Measurements from ENCODE around the gene CEP19. TPM values are rescaled to one million over a fixed set of nuclear protein-coding genes. Genes with fewer than 3 reads are reported as not detected.

The CEP19 gene
- total RNA-seq, 1 experiment from 2014 or later = 1.3 TPM

- Histone ChIP-seq H3K14ac (ENCODE audit: insufficient read depth, low read length) (no peak overlapping the region), H2AK5ac (ENCODE audit: insufficient read length, low read length) (no peak overlapping the region), H3K4me2 (ENCODE audit: insufficient read depth, insufficient read length, low read length) (no peak overlapping the region), H4K20me1 (ENCODE audit: control insufficient read depth, insufficient read depth, insufficient read length) (no peaks in the 10 kb centered on the region), H2BK12ac (ENCODE audit: insufficient read length, low read depth, low read length) (no peak overlapping the region), H3K79me1 (ENCODE audit: insufficient read depth, low read depth, low read length, poor library complexity, severe bottlenecking) (no peaks in the 10 kb centered on the region), H3T11ph (ENCODE audit: low read length) (no peak overlapping the region), H3K9me3 (ENCODE audit: control insufficient read depth, low read depth, low read length) (no peaks in the 10 kb centered on the region), H4K91ac (ENCODE audit: insufficient read length, low read depth, low read length) (no peak overlapping the region), H3K9ac (ENCODE audit: extremely low read depth, insufficient read length, low read length) (no peak overlapping the region), H3K4ac (ENCODE audit: low read depth, low read length) (no peak overlapping the region), H2AFZ (ENCODE audit: low read length) (no peak overlapping the region), H2BK120ac (ENCODE audit: low read depth, low read length, poor library complexity, severe bottlenecking) (no peak overlapping the region), H3K23me2 (ENCODE audit: insufficient read length, low read depth, low read length, poor library complexity, severe bottlenecking) (no peaks in the 10 kb centered on the region), H4K8ac (replicated peaks; ENCODE audit: insufficient read length, low read depth, low read length) (no peak overlapping the region), H3K79me2 (ENCODE audit: insufficient read depth, low read length) (no peaks in the 10 kb centered on the region), H4K5ac (ENCODE audit: insufficient read length, low read depth, low read length) (no peak overlapping the region), H3K56ac (ENCODE audit: insufficient read length, low read depth, low read length) (no peak overlapping the region), H3K27me3 (ENCODE audit: insufficient read depth, low read length) (no peaks in the 10 kb centered on the region), H2BK15ac (ENCODE audit: low read depth, low read length) (no peak overlapping the region), H3K4me1 (ENCODE audit: insufficient read depth, low read length) (no peaks in the 10 kb centered on the region), H3K23ac (ENCODE audit: insufficient read length, low read depth, low read length) (no peak overlapping the region), H2BK20ac (ENCODE audit: low read depth, low read length, poor library complexity, severe bottlenecking) (no peak overlapping the region), H2BK5ac (ENCODE audit: insufficient read length, low read length) (no peak overlapping the region), H3K27ac (ENCODE audit: insufficient read length, low read depth, low read length) (no peak overlapping the region), H3K18ac (ENCODE audit: insufficient read length, low read depth, low read length) (no peak overlapping the region)
- no CpG with 5 or more reads among the region's 1 CpG for WGBS (ENCODE audit: extremely low coverage, insufficient read length, low lambda C conversion rate)
- no peaks in the 10 kb centered on the region for H3K27me3 Mint-ChIP-seq (ENCODE audit: low read depth)
- no peak overlapping the region for H3K4me3 Mint-ChIP-seq
- H3K27ac Mint-ChIP-seq = no peak overlapping the region
- TF ChIP-seq CTCF (conservative IDR thresholded peaks at IDR 0.05) = no peak
- H3K4me1 Mint-ChIP-seq = peaks cover 9 to 16% of the 10 kb centered on the region in 2 experiments; a peak in 3 of 4 replicates
- peaks cover 0 to 4% of the 10 kb centered on the region in 2 experiments; a peak in 1 of 5 replicates for H3K9me3 Mint-ChIP-seq
- no peak for DNase-seq
- H3K36me3 Mint-ChIP-seq (ENCODE audit: insufficient read depth in 1 of 3, low read depth in 3 of 3) = peaks cover 0 to 5% (median 0%) of the 10 kb centered on the region in 3 experiments; a peak in 3 of 7 replicates
Measured at GRCh38 chr3:196677353-196677752, 34.7 kb downstream of the CEP19 start.
